ENCODE data around the gene RERE. TPM values are rescaled to one million over a fixed set of nuclear protein-coding genes. Genes with fewer than 3 reads are reported as not detected.

RERE gene
- total RNA-seq, 2 experiments from 2014 or later, result 45.8 to 57.1 TPM

GRCh38 chr1:8333246-8333987 lies 484.0 kb downstream of the RERE start:
- H3K9me3 Mint-ChIP-seq, result peaks cover 2% of the 10 kb centered on the region
- H3K27me3 Mint-ChIP-seq, result no peaks in the 10 kb centered on the region
- TF ChIP-seq CTCF (IDR thresholded peaks at IDR 0.05), result no peak
- no peaks in the 10 kb centered on the region for H3K36me3 Mint-ChIP-seq (ENCODE audit: low read depth)
- ChIA-PET POLR2A (no interaction called here), CTCF (no interaction called here)
- no peaks in the 10 kb centered on the region for H3K4me1 Mint-ChIP-seq (ENCODE audit: low read depth)
- H3K27ac Mint-ChIP-seq, result no peak overlapping the region
- ATAC-seq (no peak), DNase-seq (no peak)
- H3K4me3 Mint-ChIP-seq, result no peak overlapping the region
- intact Hi-C loops (cut with micrococcal nuclease), result no loop called here

GRCh38 chr1:8332806-8333205 lies 484.6 kb downstream of the RERE start:
- no peak for DNase-seq
- Mint-ChIP-seq H3K4me1 (ENCODE audit: low read depth) (no peaks in the 10 kb centered on the region), H3K9me3 (peaks cover 2% of the 10 kb centered on the region), H3K36me3 (ENCODE audit: low read depth) (no peaks in the 10 kb centered on the region), H3K27me3 (no peaks in the 10 kb centered on the region), H3K27ac (no peak overlapping the region), H3K4me3 (no peak overlapping the region)
- ATAC-seq, result no peak
- POLR2A ChIA-PET, result no interaction called here
- CTCF ChIA-PET, result no interaction called here
- intact Hi-C loops (cut with micrococcal nuclease), result no loop called here
- no peak for TF ChIP-seq CTCF (IDR thresholded peaks at IDR 0.05)

- H3K4me3 Mint-ChIP-seq, result no peak overlapping the region
- no peak for TF ChIP-seq CTCF (IDR thresholded peaks at IDR 0.05)
- H3K36me3 Mint-ChIP-seq (ENCODE audit: low read depth), result no peaks in the 10 kb centered on the region
- H3K27ac Mint-ChIP-seq, result no peak overlapping the region
- H3K27me3 Mint-ChIP-seq, result no peaks in the 10 kb centered on the region
- no peak for DNase-seq
- CTCF ChIA-PET, result interaction anchor here (0.6 to 2.3 kb wide), 3 partner anchors 22 to 355 kb away, joined by 4 to 8 read pairs (median 5); no protein-coding TSS in a partner anchor
- POLR2A ChIA-PET, result no interaction called here
- intact Hi-C loops (cut with micrococcal nuclease), result no loop called here
- no peak for ATAC-seq
- no peaks in the 10 kb centered on the region for H3K4me1 Mint-ChIP-seq (ENCODE audit: low read depth)
- no peaks in the 10 kb centered on the region for H3K9me3 Mint-ChIP-seq
These were observed 486.9 kb downstream of the RERE start for GRCh38 chr1:8330271-8331125.

- Mint-ChIP-seq H3K4me3 (no peak overlapping the region), H3K9me3 (no peaks in the 10 kb centered on the region), H3K36me3 (ENCODE audit: low read depth) (no peaks in the 10 kb centered on the region), H3K4me1 (ENCODE audit: low read depth) (no peaks in the 10 kb centered on the region), H3K27ac (no peak overlapping the region), H3K27me3 (no peaks in the 10 kb centered on the region)
- ChIA-PET CTCF (interaction anchor here (0.6 to 2.3 kb wide), 3 partner anchors 22 to 315 kb away, joined by 3 to 8 read pairs (median 5); no protein-coding TSS in a partner anchor), POLR2A (no interaction called here)
- TF ChIP-seq CTCF (IDR thresholded peaks at IDR 0.05), result no peak
- intact Hi-C loops (cut with micrococcal nuclease), result no loop called here
- DNase-seq, result no peak
- no peak for ATAC-seq
These were observed 487.6 kb downstream of the RERE start for GRCh38 chr1:8329858-8330257.

GRCh38 chr1:8329439-8329838 lies 488.0 kb downstream of the RERE start:
- CTCF ChIA-PET, result interaction anchor here (0.6 to 2.3 kb wide), 3 partner anchors 23 to 314 kb away, joined by 3 to 8 read pairs (median 5); no protein-coding TSS in a partner anchor
- Mint-ChIP-seq H3K9me3 (no peaks in the 10 kb centered on the region), H3K4me1 (ENCODE audit: low read depth) (no peaks in the 10 kb centered on the region), H3K27me3 (no peaks in the 10 kb centered on the region), H3K4me3 (no peak overlapping the region), H3K36me3 (ENCODE audit: low read depth) (no peaks in the 10 kb centered on the region), H3K27ac (no peak overlapping the region)
- DNase-seq, result no peak
- no peak for ATAC-seq
- POLR2A ChIA-PET, result no interaction called here
- intact Hi-C loops (cut with micrococcal nuclease), result no loop called here
- no peak for TF ChIP-seq CTCF (IDR thresholded peaks at IDR 0.05)
